ENCODE results near the gene GRIA1. TPM values are rescaled to one million over a fixed set of nuclear protein-coding genes. Genes with fewer than 3 reads are reported as not detected.

Gene GRIA1
- total RNA-seq, 1 experiment from 2014 or later = not detected

- Histone ChIP-seq H3K36me3 (ENCODE audit: insufficient read depth, low read length) (no peaks in the 10 kb centered on the region), H3K9me3 (ENCODE audit: low read length) (no peaks in the 10 kb centered on the region), H3K4me2 (ENCODE audit: low read depth, low read length, poor library complexity, severe bottlenecking) (no peak overlapping the region), H3K9ac (ENCODE audit: low read length) (no peak overlapping the region), H2AFZ (ENCODE audit: low read length) (no peak overlapping the region), H3K79me2 (ENCODE audit: low read length) (no peaks in the 10 kb centered on the region), H3K9me2 (replicated peaks; ENCODE audit: insufficient read depth, low read length) (no peaks in the 10 kb centered on the region), H4K20me1 (ENCODE audit: insufficient read depth, low read depth, low read length) (no peaks in the 10 kb centered on the region), H3K4me1 (ENCODE audit: low read length) (no peaks in the 10 kb centered on the region), H3K27ac (ENCODE audit: low read length) (no peak overlapping the region), H3K4me3 (ENCODE audit: low read length) (no peak overlapping the region), H3K27me3 (ENCODE audit: low read length) (no peaks in the 10 kb centered on the region)
- DNase-seq = peak; percentile 26
Measured at GRCh38 chr5:153816870-153817269, 326.4 kb downstream of the GRIA1 start.

- Histone ChIP-seq H3K27ac (ENCODE audit: low read length) (no peak overlapping the region), H3K36me3 (ENCODE audit: insufficient read depth, low read length) (no peaks in the 10 kb centered on the region), H3K4me1 (ENCODE audit: low read length) (no peaks in the 10 kb centered on the region), H3K4me3 (ENCODE audit: low read length) (no peak overlapping the region), H3K4me2 (ENCODE audit: low read depth, low read length, poor library complexity, severe bottlenecking) (no peak overlapping the region), H3K9me2 (replicated peaks; ENCODE audit: insufficient read depth, low read length) (no peaks in the 10 kb centered on the region), H3K27me3 (ENCODE audit: low read length) (no peaks in the 10 kb centered on the region), H3K9ac (ENCODE audit: low read length) (no peak overlapping the region), H2AFZ (ENCODE audit: low read length) (no peak overlapping the region), H3K79me2 (ENCODE audit: low read length) (no peaks in the 10 kb centered on the region), H4K20me1 (ENCODE audit: insufficient read depth, low read depth, low read length) (no peaks in the 10 kb centered on the region), H3K9me3 (ENCODE audit: low read length) (no peaks in the 10 kb centered on the region)
- no peak for DNase-seq
Measured at GRCh38 chr5:153818626-153819025, 328.2 kb downstream of the GRIA1 start.

DNA sequence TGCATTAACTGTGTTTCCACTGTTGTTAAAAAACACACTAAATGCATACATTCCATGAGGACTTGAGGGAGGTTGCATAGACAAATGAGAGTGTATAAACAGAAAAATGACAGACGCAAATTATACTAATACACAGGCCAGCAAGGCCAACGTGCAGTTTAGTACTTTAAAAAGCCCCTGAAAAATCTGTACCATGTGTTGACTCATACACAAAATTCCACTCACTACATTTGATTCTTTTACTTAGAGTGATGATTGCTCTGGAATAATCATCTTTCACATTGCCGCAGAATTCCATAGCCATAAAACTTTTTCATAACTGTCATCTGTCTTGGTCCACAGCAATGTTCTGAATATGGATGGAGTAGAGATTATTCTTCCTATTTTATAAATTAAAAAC is 332.6 kb downstream of the GRIA1 start:
- H3K9me3 ChIP-seq (ENCODE audit: low read length) = no peaks in the 10 kb centered on the region
- no peaks in the 10 kb centered on the region for H3K27me3 ChIP-seq (ENCODE audit: low read length)
- H3K4me1 ChIP-seq (ENCODE audit: low read length) = no peaks in the 10 kb centered on the region
- DNase-seq = no peak
- H3K4me3 ChIP-seq (ENCODE audit: low read length) = no peak overlapping the region
- H3K9ac ChIP-seq (ENCODE audit: low read length) = no peak overlapping the region
- H3K79me2 ChIP-seq (ENCODE audit: low read length) = no peaks in the 10 kb centered on the region
- H3K36me3 ChIP-seq (ENCODE audit: insufficient read depth, low read length) = no peaks in the 10 kb centered on the region
- H3K27ac ChIP-seq (ENCODE audit: low read length) = no peak overlapping the region
- no peak overlapping the region for H3K4me2 ChIP-seq (ENCODE audit: low read depth, low read length, poor library complexity, severe bottlenecking)
- H2AFZ ChIP-seq (ENCODE audit: low read length) = no peak overlapping the region
- H4K20me1 ChIP-seq (ENCODE audit: insufficient read depth, low read depth, low read length) = no peaks in the 10 kb centered on the region
- H3K9me2 ChIP-seq (replicated peaks; ENCODE audit: insufficient read depth, low read length) = no peaks in the 10 kb centered on the region

- no peaks in the 10 kb centered on the region for H3K79me2 ChIP-seq (ENCODE audit: low read length)
- DNase-seq = no peak
- no peak overlapping the region for H3K4me3 ChIP-seq (ENCODE audit: low read length)
- no peaks in the 10 kb centered on the region for H3K9me3 ChIP-seq (ENCODE audit: low read length)
- no peak overlapping the region for H3K27ac ChIP-seq (ENCODE audit: low read length)
- no peaks in the 10 kb centered on the region for H3K9me2 ChIP-seq (replicated peaks; ENCODE audit: insufficient read depth, low read length)
- no peak overlapping the region for H2AFZ ChIP-seq (ENCODE audit: low read length)
- no peaks in the 10 kb centered on the region for H4K20me1 ChIP-seq (ENCODE audit: insufficient read depth, low read depth, low read length)
- H3K9ac ChIP-seq (ENCODE audit: low read length) = no peak overlapping the region
- H3K4me2 ChIP-seq (ENCODE audit: low read depth, low read length, poor library complexity, severe bottlenecking) = no peak overlapping the region
- no peaks in the 10 kb centered on the region for H3K36me3 ChIP-seq (ENCODE audit: insufficient read depth, low read length)
- no peaks in the 10 kb centered on the region for H3K27me3 ChIP-seq (ENCODE audit: low read length)
- H3K4me1 ChIP-seq (ENCODE audit: low read length) = no peaks in the 10 kb centered on the region
Measured at GRCh38 chr5:153824909-153825308, 334.4 kb downstream of the GRIA1 start.

GRCh38 chr5:153827397-153827796 is 336.9 kb downstream of the GRIA1 start:
- H4K20me1 ChIP-seq (ENCODE audit: insufficient read depth, low read depth, low read length) = no peaks in the 10 kb centered on the region
- no peaks in the 10 kb centered on the region for H3K36me3 ChIP-seq (ENCODE audit: insufficient read depth, low read length)
- H3K4me3 ChIP-seq (ENCODE audit: low read length) = no peak overlapping the region
- no peak overlapping the region for H3K27ac ChIP-seq (ENCODE audit: low read length)
- H3K9ac ChIP-seq (ENCODE audit: low read length) = no peak overlapping the region
- H3K27me3 ChIP-seq (ENCODE audit: low read length) = no peaks in the 10 kb centered on the region
- H3K79me2 ChIP-seq (ENCODE audit: low read length) = no peaks in the 10 kb centered on the region
- H2AFZ ChIP-seq (ENCODE audit: low read length) = no peak overlapping the region
- no peaks in the 10 kb centered on the region for H3K9me2 ChIP-seq (replicated peaks; ENCODE audit: insufficient read depth, low read length)
- peak; percentile 51 for DNase-seq
- no peaks in the 10 kb centered on the region for H3K4me1 ChIP-seq (ENCODE audit: low read length)
- no peaks in the 10 kb centered on the region for H3K9me3 ChIP-seq (ENCODE audit: low read length)
- no peak overlapping the region for H3K4me2 ChIP-seq (ENCODE audit: low read depth, low read length, poor library complexity, severe bottlenecking)

GRCh38 chr5:153829510-153830065 is 339.1 kb downstream of the GRIA1 start:
- H3K27ac ChIP-seq (ENCODE audit: low read length) = no peak overlapping the region
- no peaks in the 10 kb centered on the region for H3K9me2 ChIP-seq (replicated peaks; ENCODE audit: insufficient read depth, low read length)
- no peaks in the 10 kb centered on the region for H4K20me1 ChIP-seq (ENCODE audit: insufficient read depth, low read depth, low read length)
- no peaks in the 10 kb centered on the region for H3K4me1 ChIP-seq (ENCODE audit: low read length)
- no peak overlapping the region for H3K4me3 ChIP-seq (ENCODE audit: low read length)
- H3K9me3 ChIP-seq (ENCODE audit: low read length) = no peaks in the 10 kb centered on the region
- H3K79me2 ChIP-seq (ENCODE audit: low read length) = no peaks in the 10 kb centered on the region
- no peak overlapping the region for H3K9ac ChIP-seq (ENCODE audit: low read length)
- H3K4me2 ChIP-seq (ENCODE audit: low read depth, low read length, poor library complexity, severe bottlenecking) = no peak overlapping the region
- H3K27me3 ChIP-seq (ENCODE audit: low read length) = no peaks in the 10 kb centered on the region
- H3K36me3 ChIP-seq (ENCODE audit: insufficient read depth, low read length) = no peaks in the 10 kb centered on the region
- no peak overlapping the region for H2AFZ ChIP-seq (ENCODE audit: low read length)
- DNase-seq = no peak

- Histone ChIP-seq H3K27ac (ENCODE audit: low read length) (no peak overlapping the region), H3K36me3 (ENCODE audit: insufficient read depth, low read length) (no peaks in the 10 kb centered on the region), H2AFZ (ENCODE audit: low read length) (no peak overlapping the region), H3K9ac (ENCODE audit: low read length) (no peak overlapping the region), H3K79me2 (ENCODE audit: low read length) (no peaks in the 10 kb centered on the region), H3K4me2 (ENCODE audit: low read depth, low read length, poor library complexity, severe bottlenecking) (no peak overlapping the region), H4K20me1 (ENCODE audit: insufficient read depth, low read depth, low read length) (no peaks in the 10 kb centered on the region), H3K27me3 (ENCODE audit: low read length) (no peaks in the 10 kb centered on the region), H3K9me2 (replicated peaks; ENCODE audit: insufficient read depth, low read length) (no peaks in the 10 kb centered on the region), H3K4me3 (ENCODE audit: low read length) (no peak overlapping the region), H3K9me3 (ENCODE audit: low read length) (no peaks in the 10 kb centered on the region), H3K4me1 (ENCODE audit: low read length) (no peaks in the 10 kb centered on the region)
- DNase-seq = peak; percentile 77
Measured at GRCh38 chr5:153831973-153832372, 341.5 kb downstream of the GRIA1 start.

- no peak for DNase-seq
- no peak overlapping the region for H3K9ac ChIP-seq (ENCODE audit: low read length)
Measured at GRCh38 chr5:153835891-153836515, 345.5 kb downstream of the GRIA1 start.

More at GRCh38 chr5:153835891-153836515, 345.5 kb downstream of the GRIA1 start:
- Histone ChIP-seq H3K4me3 (ENCODE audit: low read length) (no peak overlapping the region), H3K79me2 (ENCODE audit: low read length) (no peaks in the 10 kb centered on the region), H3K4me2 (ENCODE audit: low read depth, low read length, poor library complexity, severe bottlenecking) (no peak overlapping the region), H3K36me3 (ENCODE audit: insufficient read depth, low read length) (no peaks in the 10 kb centered on the region), H3K27ac (ENCODE audit: low read length) (no peak overlapping the region), H3K4me1 (ENCODE audit: low read length) (no peaks in the 10 kb centered on the region), H2AFZ (ENCODE audit: low read length) (no peak overlapping the region), H3K9me3 (ENCODE audit: low read length) (no peaks in the 10 kb centered on the region), H3K9me2 (replicated peaks; ENCODE audit: insufficient read depth, low read length) (no peaks in the 10 kb centered on the region), H4K20me1 (ENCODE audit: insufficient read depth, low read depth, low read length) (no peaks in the 10 kb centered on the region), H3K27me3 (ENCODE audit: low read length) (no peaks in the 10 kb centered on the region)

Measured in Karpas-422 (cell line).